Neural progenitor cell (in vitro differentiated cells): ENCODE results near the gene GDF2. TPM values are rescaled to one million over a fixed set of nuclear protein-coding genes. Genes with fewer than 3 reads are reported as not detected.

Source experiments
- DNase-seq: peaks from one replicate; pipeline ENCODE4 v3.0.0-alpha.2; 2016; ENCODE audit warnings: low spot score
- H2AFZ ChIP-seq: fragments of 200-600 bp; sonication (generic); replicated peaks from 2 replicates; pipeline ENCODE4 v1.6.1; 2016; ENCODE audit warnings: antibody characterized with exemption
- H3F3A ChIP-seq: fragments of 200-600 bp; sonication (generic); 2 replicates; pipeline ENCODE4 v1.6.1; 2016; ENCODE audit warnings: antibody characterized with exemption, low read depth
- H3K27ac ChIP-seq: fragments of 200-600 bp; sonication (generic); 2 replicates; pipeline ENCODE4 v1.5.1; 2016; ENCODE audit warnings: mild to moderate bottlenecking
- H3K27me3 ChIP-seq: fragments of 200-600 bp; sonication (generic); 2 replicates; pipeline ENCODE4 v1.6.1; 2016; ENCODE audit warnings: mild to moderate bottlenecking, moderate library complexity
- H3K36me3 ChIP-seq: fragments of 200-600 bp; sonication (generic); 2 replicates; pipeline ENCODE4 v1.5.1; 2016
- H3K4me1 ChIP-seq: fragments of 200-600 bp; sonication (generic); 2 replicates; pipeline ENCODE4 v1.6.1; 2016; ENCODE audit warnings: mixed run types
- H3K4me2 ChIP-seq: fragments of 200-600 bp; sonication (generic); 2 replicates; pipeline ENCODE4 v1.6.1; 2016
- H3K4me3 ChIP-seq: fragments of 200-600 bp; sonication (generic); 2 replicates; pipeline ENCODE4 v1.5.1; 2016
- H3K79me2 ChIP-seq: fragments of 200-600 bp; sonication (generic); 2 replicates; pipeline ENCODE4 v1.6.1; 2016; ENCODE audit warnings: low read depth
- H3K9ac ChIP-seq: fragments of 200-600 bp; sonication (generic); 2 replicates; pipeline ENCODE4 v1.6.1; 2016
- H3K9me3 ChIP-seq: fragments of 200-600 bp; sonication (generic); 2 replicates; pipeline ENCODE4 v1.5.1; 2016; ENCODE audit warnings: low read depth
- H4K20me1 ChIP-seq: fragments of 200-600 bp; sonication (generic); 2 replicates; pipeline ENCODE4 v1.6.1; 2016; ENCODE audit warnings: low read depth
- H3K27ac Mint-ChIP-seq: 3 replicates; pipeline ENCODE4 v1.8.0; 2021; ENCODE audit warnings: mixed read lengths
- H3K27me3 Mint-ChIP-seq: 2 replicates; pipeline ENCODE4 v1.8.0; 2022; ENCODE audit warnings: low read depth, mild to moderate bottlenecking, inconsistent platforms, moderate library complexity, mixed read lengths; ENCODE audit not compliant: insufficient read depth
- H3K36me3 Mint-ChIP-seq: 3 replicates; pipeline ENCODE4 v1.8.0; 2021; ENCODE audit warnings: mixed read lengths
- H3K4me1 Mint-ChIP-seq: 3 replicates; pipeline ENCODE4 v1.8.0; 2021; ENCODE audit warnings: mixed read lengths
- H3K4me3 Mint-ChIP-seq: 3 replicates; pipeline ENCODE4 v1.8.0; 2021; ENCODE audit warnings: mild to moderate bottlenecking, moderate library complexity, mixed read lengths
- H3K9me3 Mint-ChIP-seq: 3 replicates; pipeline ENCODE4 v1.8.0; 2020; ENCODE audit warnings: mixed read lengths
- CTCF ChIP-seq: fragments of 200-600 bp; sonication (generic); IDR thresholded peaks from 2 replicates; pipeline ENCODE4 v1.5.1; 2017; ENCODE audit warnings: antibody characterized with exemption, mild to moderate bottlenecking
- EZH2 ChIP-seq: fragments of 200-600 bp; sonication (generic); IDR thresholded peaks from 2 replicates; pipeline ENCODE4 v1.6.1; 2017; ENCODE audit warnings: antibody characterized with exemption, mild to moderate bottlenecking, moderate library complexity
- EZH2phosphoT487 ChIP-seq: fragments of 200-600 bp; sonication (generic); IDR thresholded peaks from 2 replicates; pipeline ENCODE4 v1.6.1; 2017; ENCODE audit warnings: antibody characterized with exemption
- total RNA-seq: library from RNA; depleted of rRNA; stranded (reverse); fragments of >200 nt; gene quantifications from 2 replicates; pipeline ENCODE4 v1.2.3, GENCODE V29; 2015; ENCODE audit warnings: low replicate concordance

Gene GDF2
- total RNA-seq, 1 donor from 2014 or later: not detected

GRCh38 chr10:47290338-47290737 lies 31.9 kb upstream of the GDF2 start:
- Histone ChIP-seq H2AFZ (no peak overlapping the region), H3K9me3 (no peaks in the 10 kb centered on the region), H3K4me2 (no peak overlapping the region), H3K79me2 (no peaks in the 10 kb centered on the region), H3K27me3 (no peaks in the 10 kb centered on the region), H3K4me3 (no peak overlapping the region), H3K27ac (no peak overlapping the region), H3K4me1 (peaks cover 3% of the 10 kb centered on the region), H3F3A (no peaks in the 10 kb centered on the region), H3K36me3 (no peaks in the 10 kb centered on the region), H4K20me1 (no peaks in the 10 kb centered on the region), H3K9ac (no peak overlapping the region)
- peaks cover 6% of the 10 kb centered on the region for H3K9me3 Mint-ChIP-seq
- DNase-seq: no peak
- peaks cover 2% of the 10 kb centered on the region for H3K36me3 Mint-ChIP-seq
- peaks cover 9% of the 10 kb centered on the region for H3K27me3 Mint-ChIP-seq
- H3K4me3 Mint-ChIP-seq: no peak overlapping the region
- TF ChIP-seq EZH2 (no peak), CTCF (no peak), EZH2phosphoT487 (no peak)
- H3K4me1 Mint-ChIP-seq: peaks cover 16% of the 10 kb centered on the region
- H3K27ac Mint-ChIP-seq: no peak overlapping the region

GRCh38 chr10:47291682-47292081 lies 30.6 kb upstream of the GDF2 start:
- H3K79me2 ChIP-seq: no peaks in the 10 kb centered on the region
- Mint-ChIP-seq H3K4me3 (no peak overlapping the region), H3K27me3 (peaks cover 8% of the 10 kb centered on the region), H3K9me3 (peaks cover 6% of the 10 kb centered on the region), H3K4me1 (peaks cover 25% of the 10 kb centered on the region), H3K27ac (peak overlapping the region; percentile 93), H3K36me3 (peaks cover 2% of the 10 kb centered on the region)
- TF ChIP-seq EZH2phosphoT487 (no peak), CTCF (no peak), EZH2 (no peak)
- no peaks in the 10 kb centered on the region for H3K36me3 ChIP-seq
- H3K4me3 ChIP-seq: no peak overlapping the region
- no peak overlapping the region for H3K4me2 ChIP-seq
- no peaks in the 10 kb centered on the region for H3K27me3 ChIP-seq
- no peak overlapping the region for H3K9ac ChIP-seq
- no peaks in the 10 kb centered on the region for H4K20me1 ChIP-seq
- H3K9me3 ChIP-seq: no peaks in the 10 kb centered on the region
- no peak overlapping the region for H2AFZ ChIP-seq
- DNase-seq: no peak
- H3K4me1 ChIP-seq: peaks cover 16% of the 10 kb centered on the region
- no peak overlapping the region for H3K27ac ChIP-seq
- H3F3A ChIP-seq: no peaks in the 10 kb centered on the region

- no peak overlapping the region for H2AFZ ChIP-seq
- H3K9ac ChIP-seq: no peak overlapping the region
- no peaks in the 10 kb centered on the region for H3K79me2 ChIP-seq
- H3F3A ChIP-seq: peaks cover 20% of the 10 kb centered on the region
- H3K27ac Mint-ChIP-seq: no peak overlapping the region
- H3K9me3 ChIP-seq: no peaks in the 10 kb centered on the region
- H3K36me3 ChIP-seq: no peaks in the 10 kb centered on the region
- peaks cover 7% of the 10 kb centered on the region for H3K27me3 ChIP-seq
- peaks cover 2% of the 10 kb centered on the region for H3K36me3 Mint-ChIP-seq
- no peak for TF ChIP-seq CTCF
- no peak for TF ChIP-seq EZH2phosphoT487
- TF ChIP-seq EZH2: no peak
- H3K4me1 Mint-ChIP-seq: peaks cover 42% of the 10 kb centered on the region
- peaks cover 8% of the 10 kb centered on the region for H3K27me3 Mint-ChIP-seq
- no peaks in the 10 kb centered on the region for H4K20me1 ChIP-seq
- H3K27ac ChIP-seq: no peak overlapping the region
- H3K4me2 ChIP-seq: no peak overlapping the region
- H3K4me1 ChIP-seq: peaks cover 40% of the 10 kb centered on the region
- DNase-seq: no peak
- peaks cover 6% of the 10 kb centered on the region for H3K9me3 Mint-ChIP-seq
- H3K4me3 Mint-ChIP-seq: no peak overlapping the region
- no peak overlapping the region for H3K4me3 ChIP-seq
Measured at GRCh38 chr10:47294057-47294456, 28.2 kb upstream of the GDF2 start.
